ENCODE measurements around the gene CHSY1. TPM values are rescaled to one million over a fixed set of nuclear protein-coding genes. Genes with fewer than 3 reads are reported as not detected.

CHSY1 gene
- total and polyA plus RNA-seq, 10 of the 15 experiments (the other 5 are each of a cell fraction or from before 2014, with no cell fraction given): 1.4 to 31.2 (median 10.5) TPM

DNA sequence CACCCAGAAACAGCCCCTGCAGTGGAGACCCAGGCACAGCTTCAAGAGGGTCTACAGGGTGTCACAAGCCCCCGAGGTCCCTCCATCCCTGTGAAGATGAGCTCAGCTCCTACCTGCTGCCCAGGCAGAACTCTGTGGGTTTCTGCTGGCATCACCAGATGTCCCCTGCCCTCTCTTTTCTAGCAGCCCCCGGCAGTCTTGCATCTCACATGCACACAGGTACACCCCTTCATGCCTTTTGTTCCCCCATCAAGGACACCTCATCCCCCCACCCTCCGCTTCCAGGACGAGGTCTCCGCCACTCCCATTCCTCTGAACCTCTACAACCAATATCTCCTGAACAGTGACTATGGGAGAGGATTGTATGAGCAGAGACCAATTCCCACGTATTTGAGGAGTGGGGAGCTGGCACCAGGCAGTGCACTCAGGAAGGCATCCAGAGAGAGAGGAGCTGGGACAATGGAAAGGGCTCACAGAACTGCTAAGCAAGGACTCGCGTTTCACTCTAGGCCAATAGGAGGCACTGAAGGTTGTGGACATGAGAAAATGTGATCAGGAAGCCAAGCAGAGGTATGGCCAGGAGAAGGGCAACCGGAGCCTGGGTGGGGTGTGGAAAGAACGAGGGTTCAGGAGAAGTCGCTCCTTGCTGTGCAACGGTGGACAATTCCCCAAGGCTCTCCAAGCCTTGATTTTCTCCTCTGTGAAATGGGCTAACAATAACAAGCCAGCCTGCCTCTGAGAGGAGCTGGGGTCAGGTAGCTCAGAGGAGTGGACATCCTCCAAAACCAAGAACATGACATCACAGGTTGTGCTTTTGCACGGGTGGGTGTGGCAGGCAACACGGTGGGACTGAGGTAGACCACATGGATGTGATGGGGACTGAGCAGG lies 115.2 kb downstream of the CHSY1 start:
- ATAC-seq: no peak
- intact Hi-C loops (cut with micrococcal nuclease; ENCODE audit: unreplicated experiment): no loop called here
- FAIRE-seq: no peak
- Histone ChIP-seq H3K27ac (ENCODE audit: control insufficient read depth, insufficient read depth) (no peak overlapping the region), H3K4me1 (ENCODE audit: control insufficient read depth, insufficient read depth, low read length) (peaks cover 58% of the 10 kb centered on the region), H3K4me2 (ENCODE audit: control insufficient read depth, insufficient read depth) (no peak overlapping the region), H3K9me3 (replicated peaks; ENCODE audit: control insufficient read depth, insufficient read depth, low read length) (no peaks in the 10 kb centered on the region; the same call in 1 of the 3 replicates), H4K20me1 (ENCODE audit: control insufficient read depth, insufficient read depth) (no peaks in the 10 kb centered on the region), H3K27me3 (replicated peaks in 1 of 2; ENCODE audit: control insufficient read depth in 2 of 2, insufficient read depth in 2 of 2, low read length in 1 of 2) (no peaks in the 10 kb centered on the region), H2AFZ (ENCODE audit: control insufficient read depth, low read depth, low read length) (no peak overlapping the region), H3K36me3 (ENCODE audit: control insufficient read depth in 2 of 2, insufficient read depth in 2 of 2, low read length in 1 of 2) (no peaks in the 10 kb centered on the region), H3K9ac (ENCODE audit: control insufficient read depth, insufficient read depth, low read length) (no peak overlapping the region), H3K4me3 (no peak overlapping the region), H3K79me2 (ENCODE audit: control insufficient read depth, insufficient read depth, low read length) (no peaks in the 10 kb centered on the region)
- RAD21 ChIA-PET (ENCODE audit: unreplicated experiment): no interaction called here
- no peak for DNase-seq (ENCODE audit: low read depth, low spot score)
- CTCF ChIA-PET: interaction anchor here (0.7 to 1.6 kb wide), 5 partner anchors 9 to 130 kb away, joined by 3 to 12 read pairs (median 4); no protein-coding TSS in a partner anchor
- TF ChIP-seq, protein P1, sequence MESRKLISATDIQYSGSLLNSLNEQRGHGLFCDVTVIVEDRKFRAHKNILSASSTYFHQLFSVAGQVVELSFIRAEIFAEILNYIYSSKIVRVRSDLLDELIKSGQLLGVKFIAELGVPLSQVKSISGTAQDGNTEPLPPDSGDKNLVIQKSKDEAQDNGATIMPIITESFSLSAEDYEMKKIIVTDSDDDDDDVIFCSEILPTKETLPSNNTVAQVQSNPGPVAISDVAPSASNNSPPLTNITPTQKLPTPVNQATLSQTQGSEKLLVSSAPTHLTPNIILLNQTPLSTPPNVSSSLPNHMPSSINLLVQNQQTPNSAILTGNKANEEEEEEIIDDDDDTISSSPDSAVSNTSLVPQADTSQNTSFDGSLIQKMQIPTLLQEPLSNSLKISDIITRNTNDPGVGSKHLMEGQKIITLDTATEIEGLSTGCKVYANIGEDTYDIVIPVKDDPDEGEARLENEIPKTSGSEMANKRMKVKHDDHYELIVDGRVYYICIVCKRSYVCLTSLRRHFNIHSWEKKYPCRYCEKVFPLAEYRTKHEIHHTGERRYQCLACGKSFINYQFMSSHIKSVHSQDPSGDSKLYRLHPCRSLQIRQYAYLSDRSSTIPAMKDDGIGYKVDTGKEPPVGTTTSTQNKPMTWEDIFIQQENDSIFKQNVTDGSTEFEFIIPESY (IDR thresholded peaks at IDR 0.05): peak; percentile 82; the same call in 1 of the 2 replicates
- TF ChIP-seq, protein P2, sequence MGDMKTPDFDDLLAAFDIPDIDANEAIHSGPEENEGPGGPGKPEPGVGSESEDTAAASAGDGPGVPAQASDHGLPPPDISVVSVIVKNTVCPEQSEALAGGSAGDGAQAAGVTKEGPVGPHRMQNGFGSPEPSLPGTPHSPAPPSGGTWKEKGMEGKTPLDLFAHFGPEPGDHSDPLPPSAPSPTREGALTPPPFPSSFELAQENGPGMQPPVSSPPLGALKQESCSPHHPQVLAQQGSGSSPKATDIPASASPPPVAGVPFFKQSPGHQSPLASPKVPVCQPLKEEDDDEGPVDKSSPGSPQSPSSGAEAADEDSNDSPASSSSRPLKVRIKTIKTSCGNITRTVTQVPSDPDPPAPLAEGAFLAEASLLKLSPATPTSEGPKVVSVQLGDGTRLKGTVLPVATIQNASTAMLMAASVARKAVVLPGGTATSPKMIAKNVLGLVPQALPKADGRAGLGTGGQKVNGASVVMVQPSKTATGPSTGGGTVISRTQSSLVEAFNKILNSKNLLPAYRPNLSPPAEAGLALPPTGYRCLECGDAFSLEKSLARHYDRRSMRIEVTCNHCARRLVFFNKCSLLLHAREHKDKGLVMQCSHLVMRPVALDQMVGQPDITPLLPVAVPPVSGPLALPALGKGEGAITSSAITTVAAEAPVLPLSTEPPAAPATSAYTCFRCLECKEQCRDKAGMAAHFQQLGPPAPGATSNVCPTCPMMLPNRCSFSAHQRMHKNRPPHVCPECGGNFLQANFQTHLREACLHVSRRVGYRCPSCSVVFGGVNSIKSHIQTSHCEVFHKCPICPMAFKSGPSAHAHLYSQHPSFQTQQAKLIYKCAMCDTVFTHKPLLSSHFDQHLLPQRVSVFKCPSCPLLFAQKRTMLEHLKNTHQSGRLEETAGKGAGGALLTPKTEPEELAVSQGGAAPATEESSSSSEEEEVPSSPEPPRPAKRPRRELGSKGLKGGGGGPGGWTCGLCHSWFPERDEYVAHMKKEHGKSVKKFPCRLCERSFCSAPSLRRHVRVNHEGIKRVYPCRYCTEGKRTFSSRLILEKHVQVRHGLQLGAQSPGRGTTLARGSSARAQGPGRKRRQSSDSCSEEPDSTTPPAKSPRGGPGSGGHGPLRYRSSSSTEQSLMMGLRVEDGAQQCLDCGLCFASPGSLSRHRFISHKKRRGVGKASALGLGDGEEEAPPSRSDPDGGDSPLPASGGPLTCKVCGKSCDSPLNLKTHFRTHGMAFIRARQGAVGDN (IDR thresholded peaks at IDR 0.05): no peak
- TF ChIP-seq POU2F2 (IDR thresholded peaks at IDR 0.05; ENCODE audit: borderline replicate concordance, low read depth, low read length): no peak
- TF ChIP-seq, protein P3, sequence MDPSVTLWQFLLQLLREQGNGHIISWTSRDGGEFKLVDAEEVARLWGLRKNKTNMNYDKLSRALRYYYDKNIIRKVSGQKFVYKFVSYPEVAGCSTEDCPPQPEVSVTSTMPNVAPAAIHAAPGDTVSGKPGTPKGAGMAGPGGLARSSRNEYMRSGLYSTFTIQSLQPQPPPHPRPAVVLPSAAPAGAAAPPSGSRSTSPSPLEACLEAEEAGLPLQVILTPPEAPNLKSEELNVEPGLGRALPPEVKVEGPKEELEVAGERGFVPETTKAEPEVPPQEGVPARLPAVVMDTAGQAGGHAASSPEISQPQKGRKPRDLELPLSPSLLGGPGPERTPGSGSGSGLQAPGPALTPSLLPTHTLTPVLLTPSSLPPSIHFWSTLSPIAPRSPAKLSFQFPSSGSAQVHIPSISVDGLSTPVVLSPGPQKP (IDR thresholded peaks at IDR 0.05; ENCODE audit: low read depth, low read length): no peak
- SMC1A ChIA-PET (ENCODE audit: uncharacterized antibody, unreplicated experiment): interaction anchor here (0.6 to 2.4 kb wide), 6 partner anchors 9 to 211 kb away, joined by 3 to 6 read pairs (median 4); no protein-coding TSS in a partner anchor
- 82% methylated on average over 14 of the region's 14 CpGs for WGBS (ENCODE audit: insufficient coverage, insufficient replicate concordance, low lambda C conversion rate, missing lambda C conversion rate)
- POLR2A ChIA-PET: interaction anchor here (0.6 to 1.2 kb wide), 3 partner anchors 10 to 166 kb away, joined by 3 to 6 read pairs (median 3); no protein-coding TSS in a partner anchor
- BruUV-seq (replicated peaks): no TSS peak
- in situ Hi-C loops (cut with MboI): no loop called here

Measured in GM12878 (cell line).